Cardiac septum (tissue), 1 donor: ENCODE measurements around the gene TTC9. TPM values are rescaled to one million over a fixed set of nuclear protein-coding genes. Genes with fewer than 3 reads are reported as not detected.

Experiments used
- DNase-seq: peaks from one replicate; pipeline ENCODE4 v3.0.0-alpha.2; 2020; ENCODE audit warnings: low spot score
- intact Hi-C: fragments of 100-400 bp; cut with DNase I; formaldehyde crosslinking; loops from one replicate; pipeline ENCODE4 v1.14.0; 2022
- total RNA-seq: library from RNA; stranded (reverse); fragmentation: NEBNext Ultra II Directional; extraction: Animal tissue kit (Norgen Biotek cat#: 25700); gene quantifications from one replicate; pipeline ENCODE4 v1.2.1, GENCODE V29; 2021
- donor health status: DM: no; HTN: no; CAD: no.

Gene TTC9
- total RNA-seq, 1 donor from 2014 or later: 2.9 TPM

GRCh38 chr14:70642303-70643235, 853 bp downstream of the TTC9 start:
- DNase-seq: no peak
- intact Hi-C loops: no loop called here

GRCh38 chr14:70643967-70644366, 2.3 kb downstream of the TTC9 start:
- no peak for DNase-seq
- intact Hi-C loops: no loop called here

- no peak for DNase-seq
- intact Hi-C loops: no loop called here
Observed at GRCh38 chr14:70645892-70646291, 4.2 kb downstream of the TTC9 start.

- no peak for DNase-seq
- intact Hi-C loops: no loop called here
Observed at GRCh38 chr14:70646705-70647104, 5.0 kb downstream of the TTC9 start.

GRCh38 chr14:70648346-70648745, 6.6 kb downstream of the TTC9 start:
- intact Hi-C loops: no loop called here
- no peak for DNase-seq

- intact Hi-C loops: no loop called here
- no peak for DNase-seq
Observed at GRCh38 chr14:70649803-70650202, 8.1 kb downstream of the TTC9 start.

- no peak for DNase-seq
- intact Hi-C loops: no loop called here
Observed at GRCh38 chr14:70651522-70651921, 9.8 kb downstream of the TTC9 start.

GRCh38 chr14:70652871-70653270, 11.2 kb downstream of the TTC9 start:
- DNase-seq: no peak
- intact Hi-C loops: no loop called here

GRCh38 chr14:70653662-70654061, 11.9 kb downstream of the TTC9 start:
- no peak for DNase-seq
- intact Hi-C loops: no loop called here

GRCh38 chr14:70654632-70655031, 12.9 kb downstream of the TTC9 start:
- intact Hi-C loops: no loop called here
- DNase-seq: no peak

GRCh38 chr14:70655110-70655826, 13.6 kb downstream of the TTC9 start:
- DNase-seq: no peak
- intact Hi-C loops: no loop called here

GRCh38 chr14:70658899-70659298, 17.2 kb downstream of the TTC9 start:
- no peak for DNase-seq
- intact Hi-C loops: no loop called here

GRCh38 chr14:70660967-70661893, 19.5 kb downstream of the TTC9 start:
- intact Hi-C loops: no loop called here
- DNase-seq: no peak

- DNase-seq: no peak
- intact Hi-C loops: no loop called here
Observed at GRCh38 chr14:70662080-70662479, 20.4 kb downstream of the TTC9 start.

- no peak for DNase-seq
- intact Hi-C loops: no loop called here
Observed at GRCh38 chr14:70662816-70663215, 21.1 kb downstream of the TTC9 start.

- DNase-seq: no peak
- intact Hi-C loops: no loop called here
Observed at GRCh38 chr14:70663707-70664179, 22.0 kb downstream of the TTC9 start.

- intact Hi-C loops: no loop called here
- DNase-seq: no peak
Observed at GRCh38 chr14:70664698-70665447, 23.2 kb downstream of the TTC9 start.

- no peak for DNase-seq
- intact Hi-C loops: no loop called here
Observed at GRCh38 chr14:70665448-70666360, 24.0 kb downstream of the TTC9 start.
